ENCODE data around the gene ABCB8. TPM values are rescaled to one million over a fixed set of nuclear protein-coding genes. Genes with fewer than 3 reads are reported as not detected.

The ABCB8 gene
- polyA plus RNA-seq, 1 of the 3 experiments (the other 2 are of a cell fraction): 36.0 TPM

DNA sequence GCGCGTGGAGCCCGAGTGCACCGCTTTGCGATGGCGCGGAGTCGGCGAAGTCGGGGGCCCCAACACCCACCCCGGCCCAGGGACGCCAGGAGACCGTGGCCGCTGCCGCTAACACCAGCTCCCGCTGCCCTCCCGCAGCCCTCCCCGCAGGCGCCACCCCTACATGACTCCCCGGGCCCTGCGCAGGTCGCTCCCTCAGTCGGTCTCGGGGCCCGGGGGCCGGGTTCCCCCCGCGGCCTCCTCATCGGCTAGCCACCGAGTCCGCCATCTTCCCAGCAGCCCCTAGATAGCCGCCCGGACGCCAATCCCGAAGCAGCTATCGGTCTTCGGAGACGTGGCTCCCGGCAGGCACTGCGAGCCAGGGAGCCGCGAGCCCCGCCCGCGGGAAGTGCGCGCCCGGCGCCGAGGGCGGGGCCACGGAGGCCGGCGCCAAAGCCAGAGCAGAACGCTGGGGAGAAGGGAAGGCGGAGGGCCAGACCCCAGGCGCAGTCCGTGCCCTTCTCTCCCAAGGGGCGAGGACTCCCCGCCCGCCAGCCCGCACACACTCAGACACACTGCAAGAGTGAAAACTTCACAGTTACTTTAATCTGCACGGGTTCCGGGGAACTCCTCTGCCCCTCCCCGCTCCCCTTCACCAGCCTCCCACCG is 52.4 kb downstream of the ABCB8 start, which contains the start of gene FASTK (continued):
- TF ChIP-seq EZH2phosphoT487 (IDR thresholded peaks at IDR 0.05; ENCODE audit: borderline replicate concordance, low read depth): no peak
- TF ChIP-seq IRF3 (IDR thresholded peaks at IDR 0.05; ENCODE audit: low read depth, low read length): no peak
- TF ChIP-seq, protein P1, sequence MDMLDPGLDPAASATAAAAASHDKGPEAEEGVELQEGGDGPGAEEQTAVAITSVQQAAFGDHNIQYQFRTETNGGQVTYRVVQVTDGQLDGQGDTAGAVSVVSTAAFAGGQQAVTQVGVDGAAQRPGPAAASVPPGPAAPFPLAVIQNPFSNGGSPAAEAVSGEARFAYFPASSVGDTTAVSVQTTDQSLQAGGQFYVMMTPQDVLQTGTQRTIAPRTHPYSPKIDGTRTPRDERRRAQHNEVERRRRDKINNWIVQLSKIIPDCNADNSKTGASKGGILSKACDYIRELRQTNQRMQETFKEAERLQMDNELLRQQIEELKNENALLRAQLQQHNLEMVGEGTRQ (IDR thresholded peaks at IDR 0.05; ENCODE audit: borderline replicate concordance, low read depth, low read length): no peak
- TF ChIP-seq, protein P2, sequence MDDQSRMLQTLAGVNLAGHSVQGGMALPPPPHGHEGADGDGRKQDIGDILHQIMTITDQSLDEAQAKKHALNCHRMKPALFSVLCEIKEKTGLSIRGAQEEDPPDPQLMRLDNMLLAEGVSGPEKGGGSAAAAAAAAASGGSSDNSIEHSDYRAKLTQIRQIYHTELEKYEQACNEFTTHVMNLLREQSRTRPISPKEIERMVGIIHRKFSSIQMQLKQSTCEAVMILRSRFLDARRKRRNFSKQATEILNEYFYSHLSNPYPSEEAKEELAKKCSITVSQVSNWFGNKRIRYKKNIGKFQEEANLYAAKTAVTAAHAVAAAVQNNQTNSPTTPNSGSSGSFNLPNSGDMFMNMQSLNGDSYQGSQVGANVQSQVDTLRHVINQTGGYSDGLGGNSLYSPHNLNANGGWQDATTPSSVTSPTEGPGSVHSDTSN (IDR thresholded peaks at IDR 0.05): peak; percentile 80
- TF ChIP-seq CTCF (IDR thresholded peaks at IDR 0.05): no peak

DNA sequence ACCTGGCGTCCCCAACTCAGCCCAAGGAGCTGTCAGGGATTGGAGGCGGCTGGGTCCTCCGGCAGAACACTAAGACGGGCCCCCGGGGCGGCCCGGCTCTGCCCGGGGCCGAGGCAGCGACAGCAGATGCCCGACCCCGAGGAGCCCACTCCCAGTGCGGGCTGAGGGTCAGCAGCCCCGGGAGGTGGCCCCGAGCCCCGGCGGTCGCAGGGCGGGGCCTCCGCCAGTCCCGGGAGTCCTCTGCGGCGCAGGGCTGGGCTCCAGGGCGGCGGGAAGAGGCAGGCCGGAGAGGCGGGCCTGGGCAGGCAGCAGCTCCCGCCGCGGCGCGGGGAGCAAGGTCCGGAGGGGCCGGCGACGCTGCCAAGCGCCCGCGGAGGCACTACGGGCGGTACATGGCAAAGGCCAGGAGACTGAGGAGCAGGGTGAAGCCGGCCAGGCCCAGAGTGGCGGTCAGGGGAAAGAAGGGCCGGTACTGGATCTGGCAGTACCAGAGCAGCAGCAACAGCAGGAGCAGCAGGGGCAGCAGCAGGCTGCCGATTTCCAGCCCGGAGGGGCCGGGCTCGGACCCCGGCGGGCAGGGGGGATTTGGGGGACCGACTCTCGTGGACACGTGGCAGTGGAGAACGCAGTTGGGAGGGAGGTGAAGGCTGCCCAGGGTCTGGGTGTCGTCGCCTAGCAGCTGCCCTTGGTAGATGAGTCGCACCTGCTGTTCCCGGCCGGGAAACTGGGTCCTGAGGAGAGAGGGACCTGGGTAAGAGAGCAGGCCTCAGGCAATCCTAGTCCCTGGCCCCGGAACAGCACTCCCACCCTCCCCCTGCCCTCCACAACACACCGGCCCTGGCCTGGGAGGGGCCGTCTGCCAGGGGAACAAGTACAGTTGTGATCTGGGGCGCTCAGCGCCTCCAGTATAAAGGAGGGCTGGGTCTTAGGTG is 53.2 kb downstream of the ABCB8 start:
- CTCF ChIA-PET: interaction anchor here (0.7 to 21.3 kb wide), 6 partner anchors 13 to 70 kb away, joined by 3 to 474 read pairs (median 8); partner anchors contain the start of genes CDK5 and SLC4A2

More for the DNA sequence above, 53.2 kb downstream of the ABCB8 start:
- H3K9ac ChIP-seq: peak overlapping the region; percentile 96
- H3K9me2 ChIP-seq: no peaks in the 10 kb centered on the region
- no peaks in the 10 kb centered on the region for H3K9me3 ChIP-seq
- DNase-seq: peak; percentile 63
- peaks cover 41% of the 10 kb centered on the region for H3F3A ChIP-seq (replicated peaks; ENCODE audit: insufficient read depth)
- 49% methylated on average over 47 of the region's 64 CpGs for WGBS (ENCODE audit: low lambda C conversion rate)
- H3K4me3 ChIP-seq (ENCODE audit: low read depth in 2 of 2, low read length in 1 of 2): peak overlapping the region; percentile 94 to 99
- TF ChIP-seq IRF3 (IDR thresholded peaks at IDR 0.05; ENCODE audit: low read depth, low read length) (no peak), CHD2 (IDR thresholded peaks at IDR 0.05; ENCODE audit: low read length, partially characterized antibody) (no peak), TAF1 (IDR thresholded peaks at IDR 0.05; ENCODE audit: borderline replicate concordance, low read depth, low read length) (no peak)
- H2AFZ ChIP-seq (ENCODE audit: low read depth): 0 out of 2 replicates have a peak overlapping the region, but pooled peaks have one; percentile 24
- POLR2A ChIA-PET: interaction anchor here (0.6 to 1.5 kb wide), 8 partner anchors 13 to 151 kb away, joined by 3 to 7 read pairs (median 4); partner anchors contain the start of genes ABCB8 and CHPF2
- H3K79me2 ChIP-seq (ENCODE audit: insufficient read depth): peaks cover 48% of the 10 kb centered on the region
- no peaks in the 10 kb centered on the region; the same call in 1 of the 2 replicates for H4K20me1 ChIP-seq (ENCODE audit: insufficient read depth)
- peaks cover 31 to 51% of the 10 kb centered on the region in 2 experiments for H3K4me1 ChIP-seq (ENCODE audit: control insufficient read depth in 1 of 2, insufficient read depth in 2 of 2, low read depth in 1 of 2, low read length in 1 of 2)
- peak overlapping the region; percentile 98 for H3K4me2 ChIP-seq
- H3K27ac ChIP-seq (ENCODE audit: low read depth in 2 of 2, low read length in 1 of 2): peak overlapping the region; percentile 78 to 92
- H3K27me3 ChIP-seq (ENCODE audit: insufficient read depth): no peaks in the 10 kb centered on the region
- H3K36me3 ChIP-seq (replicated peaks in 1 of 2; ENCODE audit: control insufficient read depth in 1 of 2, insufficient read depth in 2 of 2, low read length in 1 of 2): peaks cover 7 to 38% of the 10 kb centered on the region in 2 experiments

Measured in SK-N-SH (cell line).